OCI-LY3 (cell line): ENCODE measurements around the gene RTL10.

Source experiments
- H2AFZ ChIP-seq: fragments of 200-600, 300-600 bp; shearing (Covaris generic); 2 replicates; pipeline ENCODE4 v1.6.0; 2014; ENCODE audit warnings: antibody characterized with exemption, low read depth, low read length
- H3K27ac ChIP-seq: fragments of 200-600, 300-600 bp; sonication (generic); 2 replicates; pipeline ENCODE4 v1.5.1; 2014; ENCODE audit warnings: mild to moderate bottlenecking, low read length, moderate library complexity, mixed read lengths
- H3K27me3 ChIP-seq: fragments of 200-600, 300-600 bp; sonication (generic); 2 replicates; pipeline ENCODE4 v1.6.1; 2014; ENCODE audit warnings: low read depth, low read length, mixed read lengths
- H3K36me3 ChIP-seq: fragments of 200-600, 300-600 bp; sonication (generic); replicated peaks from 2 replicates; pipeline ENCODE3; 2014; ENCODE audit warnings: low read depth, low read length, mixed read lengths
- H3K4me1 ChIP-seq: fragments of 300-600, 200-600 bp; sonication (generic); 2 replicates; pipeline ENCODE4 v1.6.1; 2014; ENCODE audit warnings: low read length, mixed read lengths
- H3K4me2 ChIP-seq: fragments of 200-600, 300-600 bp; sonication (generic); 2 replicates; pipeline ENCODE4 v1.6.1; 2014; ENCODE audit warnings: low read length, mixed read lengths
- H3K4me3 ChIP-seq: fragments of 300-600, 200-600 bp; sonication (generic); 2 replicates; pipeline ENCODE4 v1.5.1; 2014; ENCODE audit warnings: antibody characterized with exemption, mild to moderate bottlenecking, low read length, moderate library complexity
- H3K79me2 ChIP-seq: fragments of 300-600, 200-600 bp; shearing (Covaris generic); 2 replicates; pipeline ENCODE4 v1.6.1; 2014; ENCODE audit warnings: mild to moderate bottlenecking, low read length, mixed read lengths
- H3K9ac ChIP-seq: fragments of 300-600, 200-600 bp; shearing (Covaris generic); 2 replicates; pipeline ENCODE4 v1.6.0; 2014; ENCODE audit warnings: mild to moderate bottlenecking, low read length, moderate library complexity
- H3K9me3 ChIP-seq: fragments of 200-600, 300-600 bp; shearing (Covaris generic); 2 replicates; pipeline ENCODE4 v1.6.1; 2014; ENCODE audit warnings: low read length, mixed read lengths; ENCODE audit not compliant: insufficient read depth
- H4K20me1 ChIP-seq: fragments of 200-600, 300-600 bp; sonication (generic); 2 replicates; pipeline ENCODE4 v1.6.1; 2016; ENCODE audit warnings: low read length, mixed read lengths; ENCODE audit not compliant: insufficient read depth
- EZH2phosphoT487 ChIP-seq: fragments of 200-600 bp; shearing (Covaris generic); IDR thresholded peaks from 2 replicates; pipeline ENCODE4 v1.6.1; 2018; ENCODE audit warnings: antibody characterized with exemption, mixed run types, low read depth
- TF ChIP-seq, protein P1 (sequence below): fragments of 200-600, 300-600 bp; sonication (generic); IDR thresholded peaks from 2 replicates; pipeline ENCODE4 v1.5.1; 2014; ENCODE audit warnings: antibody characterized with exemption, low read length, low read depth

RTL10 gene

DNA sequence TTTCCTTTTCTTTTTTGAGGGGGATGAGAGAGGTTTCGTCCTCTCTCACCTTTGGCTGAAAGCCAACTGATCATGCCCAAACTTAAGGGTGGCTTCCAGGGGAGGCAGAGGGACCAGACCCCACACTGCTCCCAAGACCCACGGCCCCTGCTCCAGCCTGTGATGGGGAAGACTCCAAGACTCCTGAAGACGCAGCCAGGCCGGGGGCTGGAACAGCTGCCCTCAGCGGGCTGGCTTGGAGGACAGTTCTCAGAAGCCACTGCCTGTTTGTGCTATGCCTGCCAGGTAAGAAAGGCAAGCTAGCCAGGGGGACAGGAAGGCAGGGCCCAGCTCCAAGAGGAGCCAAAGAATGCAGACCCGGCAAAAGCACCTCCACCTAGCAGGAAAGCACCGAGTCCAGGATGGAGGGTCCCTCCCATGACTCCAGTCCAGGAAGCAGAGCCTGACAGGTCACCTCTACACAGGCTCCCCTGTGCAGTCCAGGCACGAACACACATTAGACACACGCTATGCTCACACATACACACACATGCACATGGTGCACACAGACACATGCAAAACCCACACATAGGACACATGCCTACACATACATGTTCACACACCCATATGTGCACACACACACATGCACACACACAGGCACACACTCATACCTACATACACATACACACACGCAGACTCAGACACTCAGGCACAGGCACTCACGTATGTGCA is 31.3 kb downstream of the RTL10 start:
- Histone ChIP-seq H3K27me3 (no peaks in the 10 kb centered on the region), H3K27ac (no peak overlapping the region), H3K79me2 (no peaks in the 10 kb centered on the region), H3K4me3 (no peak overlapping the region), H3K4me1 (no peaks in the 10 kb centered on the region), H3K9me3 (no peaks in the 10 kb centered on the region), H3K4me2 (no peak overlapping the region), H3K9ac (no peak overlapping the region), H4K20me1 (no peaks in the 10 kb centered on the region; the same call in 1 of the 2 replicates), H2AFZ (no peak overlapping the region), H3K36me3 (no peaks in the 10 kb centered on the region)
- no peak for TF ChIP-seq EZH2phosphoT487
- TF ChIP-seq, protein P1, sequence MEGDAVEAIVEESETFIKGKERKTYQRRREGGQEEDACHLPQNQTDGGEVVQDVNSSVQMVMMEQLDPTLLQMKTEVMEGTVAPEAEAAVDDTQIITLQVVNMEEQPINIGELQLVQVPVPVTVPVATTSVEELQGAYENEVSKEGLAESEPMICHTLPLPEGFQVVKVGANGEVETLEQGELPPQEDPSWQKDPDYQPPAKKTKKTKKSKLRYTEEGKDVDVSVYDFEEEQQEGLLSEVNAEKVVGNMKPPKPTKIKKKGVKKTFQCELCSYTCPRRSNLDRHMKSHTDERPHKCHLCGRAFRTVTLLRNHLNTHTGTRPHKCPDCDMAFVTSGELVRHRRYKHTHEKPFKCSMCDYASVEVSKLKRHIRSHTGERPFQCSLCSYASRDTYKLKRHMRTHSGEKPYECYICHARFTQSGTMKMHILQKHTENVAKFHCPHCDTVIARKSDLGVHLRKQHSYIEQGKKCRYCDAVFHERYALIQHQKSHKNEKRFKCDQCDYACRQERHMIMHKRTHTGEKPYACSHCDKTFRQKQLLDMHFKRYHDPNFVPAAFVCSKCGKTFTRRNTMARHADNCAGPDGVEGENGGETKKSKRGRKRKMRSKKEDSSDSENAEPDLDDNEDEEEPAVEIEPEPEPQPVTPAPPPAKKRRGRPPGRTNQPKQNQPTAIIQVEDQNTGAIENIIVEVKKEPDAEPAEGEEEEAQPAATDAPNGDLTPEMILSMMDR, result no peak

- no peak overlapping the region for H2AFZ ChIP-seq
- H3K27me3 ChIP-seq, result no peaks in the 10 kb centered on the region
- no peaks in the 10 kb centered on the region for H3K9me3 ChIP-seq
- H3K9ac ChIP-seq, result no peak overlapping the region
- H4K20me1 ChIP-seq, result no peaks in the 10 kb centered on the region; the same call in 1 of the 2 replicates
- no peak overlapping the region for H3K27ac ChIP-seq
- no peaks in the 10 kb centered on the region for H3K36me3 ChIP-seq
- no peaks in the 10 kb centered on the region for H3K79me2 ChIP-seq
- TF ChIP-seq, protein P1, result no peak
- TF ChIP-seq EZH2phosphoT487, result no peak
- no peak overlapping the region for H3K4me2 ChIP-seq
- H3K4me1 ChIP-seq, result no peaks in the 10 kb centered on the region
- no peak overlapping the region for H3K4me3 ChIP-seq
Observed at GRCh38 chr22:19822301-19823117, 32.2 kb downstream of the RTL10 start.

- Histone ChIP-seq H3K4me1 (no peaks in the 10 kb centered on the region), H2AFZ (no peak overlapping the region), H3K27me3 (no peaks in the 10 kb centered on the region), H3K27ac (no peak overlapping the region), H3K79me2 (no peaks in the 10 kb centered on the region), H3K36me3 (no peaks in the 10 kb centered on the region), H3K4me2 (no peak overlapping the region), H3K9me3 (no peaks in the 10 kb centered on the region), H3K9ac (no peak overlapping the region), H4K20me1 (no peaks in the 10 kb centered on the region; the same call in 1 of the 2 replicates), H3K4me3 (no peak overlapping the region)
- TF ChIP-seq EZH2phosphoT487, result no peak
- TF ChIP-seq, protein P1, result no peak
Observed at GRCh38 chr22:19821523-19822300, 33.0 kb downstream of the RTL10 start.
